Right lobe of liver (tissue), 6 donors: Measurements from ENCODE around the gene LY6G5C. TPM values are rescaled to one million over a fixed set of nuclear protein-coding genes. Genes with fewer than 3 reads are reported as not detected.

Source experiments
- ATAC-seq, 4 donors: fragments of 200-7000 bp; cut with Tn5 transposase; one replicate each; pipeline ENCODE4 v1.9.1; 2020; ENCODE audit warnings: mild to moderate bottlenecking in 4 of 4, moderate library complexity in 4 of 4
- DNase-seq, 3 donors: peaks; one replicate each; pipeline ENCODE4 v3.0.0-alpha.2; 2020
- H3K27ac ChIP-seq, 3 donors: fragments of 200-600 bp; one replicate each; pipeline ENCODE4 v1.8.0; 2022
- H3K27me3 ChIP-seq, 2 donors: fragments of 200-600 bp; one replicate each; pipeline ENCODE4 v1.8.0; 2022
- H3K36me3 ChIP-seq, 4 donors: fragments of 200-600 bp; sonication (generic) in 1 of 4; one replicate each; pipeline versions ENCODE4 v1.5.1 to v1.8.0; 2017 to 2022; ENCODE audit warnings: control low read depth in 1 of 4
- H3K4me1 ChIP-seq, 4 donors: fragments of 200-600 bp; sonication (generic) in 1 of 4; one replicate each; pipeline versions ENCODE4 v1.5.1 to v1.8.0; 2017 to 2022; ENCODE audit warnings: control low read depth in 1 of 4
- H3K4me3 ChIP-seq, 3 donors: fragments of 200-600 bp; one replicate each; pipeline ENCODE4 v1.8.0; 2022
- H3K9me3 ChIP-seq, 4 donors: fragments of 200-600 bp; sonication (generic) in 1 of 4; one replicate each; pipeline versions ENCODE4 v1.5.1 to v1.8.0; 2017 to 2022; ENCODE audit warnings: control low read depth in 1 of 4
- POLR2A ChIP-seq: fragments of 450-650 bp; IDR thresholded peaks from one replicate; pipeline ENCODE4 v1.6.1; 2017; ENCODE audit warnings: antibody characterized with exemption, mild to moderate bottlenecking
- WGBS: methylation state at CpG from one replicate; pipeline ENCODE4 v1.1.6; 2018; ENCODE audit warnings: low coverage, low lambda C conversion rate; ENCODE audit not compliant: insufficient coverage; ENCODE audit errors: missing lambda C conversion rate; 5-methylcytosine and 5-hydroxymethylcytosine counted together
- intact Hi-C, 2 donors: fragments of 100-400 bp; cut with DNase I; formaldehyde crosslinking; loops; one replicate each; pipeline versions ENCODE4 v1.11.2 to v1.14.1; 2022
- total RNA-seq, 6 experiments: library from RNA; depleted of rRNA in 2 of 6; stranded (reverse); fragments of >200 nt in 2 of 6; fragmentation: NEBNext Ultra II Directional in 3 of 6; extraction: Animal tissue kit (Norgen Biotek cat#: 25700) in 3 of 6; gene quantifications; one replicate each; pipeline versions ENCODE4 v1.1.0 to v1.2.4, GENCODE V29; 2016 to 2023
- TF ChIP-seq, protein P1 (sequence below), 4 donors: fragments of 200-600 bp in 3 of 4; fragments of 450-650 bp in 1 of 4; IDR thresholded peaks; one replicate each; pipeline versions ENCODE4 v1.5.1 to v1.8.0; 2016 to 2022; ENCODE audit warnings: antibody characterized with exemption in 4 of 4, mild to moderate bottlenecking in 2 of 4
- donor health status: DM: no; HTN: yes; CAD: no.
- donor health status: DM: no; HTN: no; CAD: no.
- donor health status: DM: no; HTN: no; CAD: no.
- donor health status: DM: no; HTN: yes; CAD: no.
- donor health status: DM: no; HTN: yes; CAD: no.

The LY6G5C gene
- total RNA-seq, 6 experiments from 2014 or later, result 0.68 to 1.6 (median 1.2) TPM

- WGBS, result 20% methylated on average over 29 of the region's 36 CpGs
- peak within 1 kb of the TSS; percentile 53 to 81 (median 68) for H3K4me3 ChIP-seq
- no peak for TF ChIP-seq POLR2A
- TF ChIP-seq, protein P1, sequence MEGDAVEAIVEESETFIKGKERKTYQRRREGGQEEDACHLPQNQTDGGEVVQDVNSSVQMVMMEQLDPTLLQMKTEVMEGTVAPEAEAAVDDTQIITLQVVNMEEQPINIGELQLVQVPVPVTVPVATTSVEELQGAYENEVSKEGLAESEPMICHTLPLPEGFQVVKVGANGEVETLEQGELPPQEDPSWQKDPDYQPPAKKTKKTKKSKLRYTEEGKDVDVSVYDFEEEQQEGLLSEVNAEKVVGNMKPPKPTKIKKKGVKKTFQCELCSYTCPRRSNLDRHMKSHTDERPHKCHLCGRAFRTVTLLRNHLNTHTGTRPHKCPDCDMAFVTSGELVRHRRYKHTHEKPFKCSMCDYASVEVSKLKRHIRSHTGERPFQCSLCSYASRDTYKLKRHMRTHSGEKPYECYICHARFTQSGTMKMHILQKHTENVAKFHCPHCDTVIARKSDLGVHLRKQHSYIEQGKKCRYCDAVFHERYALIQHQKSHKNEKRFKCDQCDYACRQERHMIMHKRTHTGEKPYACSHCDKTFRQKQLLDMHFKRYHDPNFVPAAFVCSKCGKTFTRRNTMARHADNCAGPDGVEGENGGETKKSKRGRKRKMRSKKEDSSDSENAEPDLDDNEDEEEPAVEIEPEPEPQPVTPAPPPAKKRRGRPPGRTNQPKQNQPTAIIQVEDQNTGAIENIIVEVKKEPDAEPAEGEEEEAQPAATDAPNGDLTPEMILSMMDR (IDR thresholded peaks at IDR 0.05), result no peak
- intact Hi-C loops, result no loop called here
- peak within 1 kb of the TSS; percentile 81 to 85 (median 83) for H3K27ac ChIP-seq
- peak; percentile 12 to 30 (median 22) for ATAC-seq
- H3K9me3 ChIP-seq, result no peaks in the 10 kb centered on the region
- H3K36me3 ChIP-seq, result peaks cover 8 to 38% (median 15%) of the 10 kb centered on the region in 4 donors
- H3K4me1 ChIP-seq, result peaks cover 0 to 9% (median 2%) of the 10 kb centered on the region in 4 donors
- H3K27me3 ChIP-seq, result no peaks in the 10 kb centered on the region
- peak in 2 of 3 donors; percentile 46 to 58 for DNase-seq
These were observed 48.1 kb upstream of the LY6G5C start, which contains the start of gene DDAH2 for GRCh38 chr6:31728767-31729514. DDAH2 (minus strand) TSS chr6:31729299; CDS start chr6:31729161, 138 bp downstream.

DNA sequence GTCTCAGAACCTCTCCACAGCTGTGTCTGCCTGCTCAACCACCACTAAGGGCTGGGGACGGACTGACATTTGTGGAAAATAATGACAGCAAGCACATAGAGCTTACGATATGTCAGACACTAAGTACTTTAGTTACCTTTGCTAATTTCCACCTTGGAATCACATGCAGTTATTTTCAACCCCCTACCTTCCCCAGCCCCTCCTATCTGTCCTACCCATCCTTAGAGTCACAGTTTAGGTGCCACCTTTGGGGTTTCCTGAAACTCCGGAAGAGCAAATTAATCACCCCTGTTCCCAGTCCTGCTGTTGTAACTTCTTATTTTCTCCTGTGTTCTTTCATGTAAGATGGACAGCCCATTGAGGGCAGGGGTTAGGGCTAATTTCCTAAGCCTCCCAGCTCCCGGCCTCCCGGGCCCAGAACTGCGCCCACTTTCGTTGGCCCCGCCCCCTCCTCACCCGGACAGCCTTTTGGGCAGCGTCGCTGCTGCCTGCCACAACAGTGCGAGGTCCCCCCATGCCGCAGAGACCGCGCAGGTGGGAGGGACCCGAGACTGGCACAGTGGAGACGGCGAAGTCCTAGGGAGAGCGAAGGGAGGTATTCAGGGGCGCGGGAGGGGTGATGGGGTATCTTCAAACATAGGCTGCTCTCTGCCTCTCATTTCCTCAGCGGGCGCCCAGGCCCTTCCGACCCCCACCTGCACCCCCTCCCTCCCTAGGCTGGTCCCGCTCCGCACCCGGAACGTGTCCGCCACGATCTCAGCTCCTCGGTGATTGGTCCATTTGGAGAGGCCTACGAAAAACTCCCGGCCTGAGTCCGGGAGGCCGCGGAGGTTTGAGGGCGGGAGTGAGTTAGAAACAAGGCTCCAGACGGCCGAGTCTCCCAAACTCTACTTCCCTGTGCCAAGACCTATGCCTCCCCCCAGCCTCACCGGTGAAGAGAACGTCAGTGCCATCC lies 47.1 kb upstream of the LY6G5C start:
- Histone ChIP-seq H3K4me3 (peak overlapping the region in 2 of 3 donors; percentile 68 to 81), H3K36me3 (peaks cover 3 to 29% (median 10%) of the 10 kb centered on the region in 4 donors), H3K27ac (peak overlapping the region in 2 of 3 donors; percentile 83 to 85), H3K4me1 (peaks cover 0 to 9% (median 2%) of the 10 kb centered on the region in 4 donors), H3K27me3 (no peaks in the 10 kb centered on the region), H3K9me3 (no peaks in the 10 kb centered on the region)
- WGBS, result 72% methylated on average over 14 of the region's 41 CpGs
- intact Hi-C loops, result no loop called here
- ATAC-seq, result no peak
- TF ChIP-seq, protein P1 (IDR thresholded peaks at IDR 0.05), result no peak
- peak; percentile 15 for TF ChIP-seq POLR2A
- peak in 2 of 3 donors; percentile 41 to 55 for DNase-seq

- Histone ChIP-seq H3K27me3 (no peaks in the 10 kb centered on the region), H3K27ac (peak overlapping the region; percentile 27 to 63 (median 53)), H3K9me3 (no peaks in the 10 kb centered on the region), H3K4me3 (no peak overlapping the region), H3K36me3 (peaks cover 0 to 20% (median 4%) of the 10 kb centered on the region in 4 donors), H3K4me1 (peaks cover 0 to 9% (median 2%) of the 10 kb centered on the region in 4 donors)
- 44% methylated on average over 5 of the region's 7 CpGs for WGBS
- intact Hi-C loops, result no loop called here
- DNase-seq (peak in 2 of 3 donors; percentile 38 to 50), ATAC-seq (peak in 2 of 4 donors; percentile 2 to 11)
- no peak for TF ChIP-seq POLR2A
- TF ChIP-seq, protein P1 (IDR thresholded peaks at IDR 0.05), result no peak
These were observed 46.3 kb upstream of the LY6G5C start for GRCh38 chr6:31727034-31727716.
